Stimulated activated CD4-positive, alpha-beta T cell treated with anti-CD3 and anti-CD28 coated beads, Interleukin-12 subunit alpha, Interleukin-12 subunit beta, amount 100 ng/mL, for 4 hours (primary cell): ENCODE data around the gene CEP44.
"Not testable (repeated sequence)": the region's sequence is repeated elsewhere in the genome, so short reads cannot be mapped to it uniquely, and the experiment has no call there.

ENCODE experiments used
- DNase-seq: peaks from one replicate; pipeline ENCODE4 v3.0.0-alpha.2; 2020

CEP44 gene

DNA sequence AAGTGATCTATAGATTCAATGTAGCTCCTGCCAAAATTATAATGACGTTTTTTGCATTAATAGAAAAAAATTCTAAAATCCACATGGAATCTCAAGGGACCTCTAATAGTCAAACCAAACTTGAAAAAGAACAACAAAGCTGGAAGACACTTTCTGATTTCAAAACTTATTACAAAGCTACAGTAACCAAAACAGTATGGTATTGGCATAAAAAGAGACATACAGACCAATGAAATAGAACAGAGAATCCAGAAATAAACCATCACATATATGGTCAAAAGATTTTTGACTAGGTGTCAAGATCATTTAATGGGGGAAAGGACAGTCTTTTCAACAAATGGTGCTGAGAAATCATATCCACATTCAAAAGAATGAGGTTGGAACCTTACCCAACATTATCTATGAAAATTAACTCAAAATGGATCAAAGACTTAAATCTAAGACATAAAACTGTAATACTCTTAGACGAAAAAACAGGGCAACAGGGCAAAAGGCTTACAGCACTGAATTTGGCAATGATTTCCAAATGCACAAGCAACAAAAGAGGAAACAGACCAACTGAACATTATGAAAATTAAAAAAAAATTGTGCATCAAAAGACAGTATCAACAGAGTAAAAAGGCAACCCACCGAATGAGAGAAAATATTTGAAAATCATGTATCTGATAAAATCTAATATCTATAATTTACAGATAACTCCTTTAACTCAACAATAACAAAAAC, 4.1 kb upstream of the CEP44 start:
- no peak for DNase-seq

DNA sequence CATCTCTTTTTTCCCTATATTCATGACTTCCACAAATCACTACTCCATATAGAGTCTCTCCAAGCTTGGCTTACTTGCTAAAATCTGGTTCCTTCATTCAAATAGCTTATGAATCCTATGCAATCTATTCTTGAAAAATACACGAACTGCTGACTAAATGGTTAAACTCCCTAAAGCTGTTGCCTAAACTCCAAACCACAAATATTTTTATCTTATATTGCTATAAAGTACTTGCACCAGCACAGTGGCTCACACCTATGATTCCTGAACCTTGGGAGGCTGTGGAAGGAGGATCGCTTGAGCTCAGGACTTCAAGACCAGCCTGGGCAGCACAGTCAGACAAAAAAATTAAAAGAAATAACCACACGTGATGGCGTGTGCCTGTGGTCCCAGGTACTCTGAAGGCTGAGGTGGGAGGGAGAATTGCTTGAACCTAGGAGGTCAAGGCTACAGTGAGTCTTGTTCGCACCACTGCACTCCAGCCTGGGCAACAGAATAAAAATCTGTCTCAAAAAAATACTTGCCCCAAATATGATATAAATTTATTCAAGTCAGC, 2.5 kb upstream of the CEP44 start:
- DNase-seq = no peak

- no peak for DNase-seq
Observed at GRCh38 chr4:174281901-174282300, 1.8 kb upstream of the CEP44 start.

GRCh38 chr4:174282836-174283506, 740 bp upstream of the CEP44 start:
- DNase-seq = peak; percentile 59

GRCh38 chr4:174284487-174284886, 776 bp downstream of the CEP44 start:
- DNase-seq = no peak

- DNase-seq = no peak
Observed at GRCh38 chr4:174286870-174287269, 3.2 kb downstream of the CEP44 start.

GRCh38 chr4:174292473-174292872, 8.8 kb downstream of the CEP44 start:
- no peak for DNase-seq

DNA sequence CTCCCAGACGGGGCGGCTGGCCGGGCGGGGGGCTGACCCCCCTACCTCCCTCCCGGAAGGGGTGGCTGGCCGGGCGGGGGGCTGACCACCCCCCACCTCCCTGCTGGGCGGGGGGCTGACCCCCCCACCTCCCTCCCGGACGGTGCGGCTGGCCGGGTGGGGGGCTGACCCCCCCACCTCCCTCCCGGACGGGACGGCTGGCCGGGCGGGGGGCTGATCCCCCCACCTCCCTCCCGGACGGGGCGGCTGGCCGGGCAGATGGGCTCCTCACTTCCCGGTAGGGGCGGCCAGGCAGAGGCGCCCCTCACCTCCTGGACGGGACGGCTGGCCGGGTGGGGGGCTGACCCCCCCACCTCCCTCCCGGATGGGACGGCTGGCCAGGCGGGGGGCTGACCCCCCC, 10.9 kb downstream of the CEP44 start:
- not testable (repeated sequence) for DNase-seq

DNA sequence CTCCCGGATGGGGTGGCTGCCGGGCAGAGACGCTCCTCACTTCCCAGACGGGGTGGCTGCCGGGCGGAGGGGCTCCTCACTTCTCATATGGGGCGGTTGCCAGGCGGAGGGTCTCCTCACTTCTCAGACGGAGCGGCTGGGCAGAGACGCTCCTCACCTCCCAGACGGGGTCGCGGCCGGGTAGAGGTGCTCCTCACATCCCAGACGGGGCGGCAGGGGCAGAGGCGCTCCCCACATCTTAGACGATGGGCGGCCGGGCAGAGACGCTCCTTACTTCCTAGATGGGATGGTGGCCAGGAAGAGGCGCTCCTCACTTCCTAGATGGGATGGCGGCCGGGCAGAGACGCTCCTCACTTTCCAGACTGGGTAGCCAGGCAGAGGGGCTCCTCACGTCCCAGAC, 11.4 kb downstream of the CEP44 start:
- DNase-seq = not testable (repeated sequence)

DNA sequence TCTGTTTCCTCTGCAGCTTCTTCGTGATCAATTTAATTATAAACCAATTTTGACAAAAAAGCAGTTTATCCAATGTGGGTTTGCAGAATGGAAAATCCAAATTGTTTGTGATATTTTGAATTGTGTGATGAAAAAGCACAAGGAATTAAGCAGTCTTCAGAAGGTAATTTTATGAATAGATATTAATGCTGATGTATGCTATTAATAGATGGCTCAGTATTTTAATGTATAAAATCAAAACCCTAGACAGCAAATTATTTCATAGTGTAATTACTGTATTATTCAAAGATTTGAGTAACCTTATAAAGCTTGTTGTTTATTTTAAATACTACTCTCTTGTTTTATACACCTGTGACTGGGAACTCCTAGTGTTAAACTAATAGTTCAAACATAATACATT, 20.0 kb downstream of the CEP44 start:
- no peak for DNase-seq

GRCh38 chr4:174304664-174305063, 21.0 kb downstream of the CEP44 start:
- DNase-seq = no peak

GRCh38 chr4:174305961-174306360, 22.2 kb downstream of the CEP44 start:
- DNase-seq = no peak

DNA sequence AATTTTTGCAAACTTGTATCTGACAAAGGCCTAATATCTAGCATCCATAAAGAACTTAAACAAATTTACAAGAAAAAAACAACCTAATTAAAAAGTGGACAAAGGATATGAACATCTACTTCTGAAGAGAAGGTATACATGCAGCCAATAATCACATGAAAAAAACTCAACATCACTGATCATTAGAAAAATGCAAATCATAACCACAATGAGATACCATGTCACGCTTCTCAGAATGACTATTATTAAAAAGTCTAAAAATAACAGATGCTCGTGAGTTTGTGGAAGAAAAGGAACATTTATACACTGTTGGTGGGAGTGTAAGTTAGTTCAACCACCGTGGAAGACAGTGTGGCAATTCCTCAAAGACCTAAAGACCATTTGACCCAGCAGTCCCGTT, 24.0 kb downstream of the CEP44 start:
- no peak for DNase-seq

GRCh38 chr4:174312993-174313392, 29.3 kb downstream of the CEP44 start:
- no peak for DNase-seq

DNA sequence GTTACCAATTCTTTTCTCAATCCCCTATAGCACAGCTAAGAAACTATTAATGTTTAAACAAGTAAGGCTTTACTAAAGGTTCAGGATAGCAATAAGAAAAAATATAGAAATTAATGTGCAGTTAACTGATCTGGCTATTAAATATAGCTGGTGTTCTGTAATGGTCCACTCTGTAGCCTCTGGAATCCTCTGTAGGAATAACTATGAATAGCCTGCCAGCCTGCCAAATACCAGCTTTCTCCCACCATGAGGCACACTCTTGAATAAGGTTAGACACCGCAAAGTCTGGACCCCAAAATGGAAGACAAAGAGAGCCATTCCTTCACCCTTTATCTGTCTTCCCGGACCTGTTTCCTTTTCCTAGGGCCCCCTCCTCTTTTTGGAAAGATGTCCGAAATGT, 30.6 kb downstream of the CEP44 start:
- no peak for DNase-seq

- DNase-seq = no peak
Observed at GRCh38 chr4:174314770-174315169, 31.1 kb downstream of the CEP44 start.

DNA sequence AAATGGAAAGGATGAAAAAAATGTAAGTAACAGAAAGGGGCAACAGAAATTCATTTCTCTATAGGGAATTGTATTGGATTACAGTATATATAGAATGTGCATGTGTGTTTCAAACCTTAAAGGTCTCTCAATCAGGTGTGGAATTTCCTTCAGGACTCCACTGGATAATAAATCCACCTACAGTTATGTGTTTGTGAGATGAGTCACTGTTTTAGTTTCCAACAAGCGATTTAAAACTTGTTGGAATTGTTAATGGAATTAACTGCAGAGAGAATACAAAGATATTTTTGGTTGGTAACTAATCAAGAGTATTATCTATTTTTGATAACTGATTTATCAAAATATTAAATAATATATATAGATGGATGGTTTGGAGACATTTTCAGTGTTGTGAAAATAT, 32.8 kb downstream of the CEP44 start:
- no peak for DNase-seq

- no peak for DNase-seq
Observed at GRCh38 chr4:174316954-174317353, 33.2 kb downstream of the CEP44 start.

DNA sequence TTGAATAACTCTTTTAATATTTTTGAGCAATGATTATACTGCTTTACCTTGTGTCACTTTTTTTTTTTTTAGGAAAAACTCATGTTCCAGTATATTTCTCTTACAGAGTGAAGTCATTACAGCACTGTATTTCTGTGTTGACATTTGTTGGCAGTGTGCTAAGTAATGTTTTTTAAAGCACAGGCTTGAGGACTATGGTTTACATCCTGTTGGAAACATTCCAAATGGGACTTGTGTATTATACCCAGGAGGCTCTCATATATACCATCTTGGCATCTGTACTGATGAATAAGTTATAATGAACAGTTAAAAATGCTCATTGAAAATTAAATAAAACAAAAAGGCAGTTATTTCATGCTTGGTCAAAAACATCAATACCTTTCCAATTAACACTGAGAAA, 33.8 kb downstream of the CEP44 start:
- DNase-seq = no peak

GRCh38 chr4:174318829-174319764, 35.4 kb downstream of the CEP44 start:
- DNase-seq = no peak

- no peak for DNase-seq
Observed at GRCh38 chr4:174320494-174321199, 36.9 kb downstream of the CEP44 start.

DNA sequence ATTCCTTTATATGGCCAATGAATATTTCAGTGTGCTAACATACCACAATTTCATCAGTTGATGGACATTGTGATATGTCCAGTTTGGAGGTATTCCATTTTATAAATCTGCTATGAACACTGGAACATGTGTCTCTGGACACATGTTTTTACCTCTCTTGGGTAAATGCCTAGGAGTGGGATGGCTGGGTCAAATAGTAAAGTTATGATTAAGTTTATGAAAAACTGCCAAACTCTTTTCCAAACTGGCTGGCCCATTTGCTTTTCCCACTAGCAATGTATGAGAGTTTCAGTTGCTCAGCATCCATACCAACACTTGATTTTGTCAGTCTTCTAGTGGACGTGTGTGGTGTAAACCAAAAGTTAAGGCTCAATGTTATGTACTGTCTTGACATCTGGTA, 40.5 kb downstream of the CEP44 start:
- DNase-seq = no peak

DNA sequence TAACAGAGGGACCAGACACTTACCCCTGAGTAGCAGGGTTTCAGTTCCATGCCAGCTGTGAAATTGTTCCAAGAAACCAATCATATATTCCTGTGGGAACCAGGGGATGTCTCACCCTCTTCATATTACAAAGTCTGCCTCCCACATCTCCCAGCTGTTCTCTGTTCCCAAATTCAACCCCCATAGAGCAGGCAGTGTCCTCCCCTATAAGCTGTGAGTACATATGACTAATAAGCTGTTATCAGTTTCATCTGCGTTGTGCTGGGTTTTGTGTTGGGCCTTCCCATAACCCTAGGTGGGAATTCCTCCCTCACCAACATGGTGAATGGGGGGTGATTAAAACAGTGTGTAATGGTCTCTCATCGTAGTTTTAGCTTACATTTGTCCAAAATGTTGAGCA, 41.0 kb downstream of the CEP44 start:
- DNase-seq = no peak
